Thymus (tissue), 11 donors: ENCODE results near the gene BLMH. TPM values are rescaled to one million over a fixed set of nuclear protein-coding genes. Genes with fewer than 3 reads are reported as not detected.

ENCODE experiments used
- DNase-seq, 9 donors: peaks; one replicate each; pipeline ENCODE4 v3.0.0-alpha.2; 2013; ENCODE audit warnings: low spot score in 9 of 9, low read depth in 6 of 9, missing footprints in 1 of 9
- H3K27ac ChIP-seq, 2 donors: one replicate each; pipeline ENCODE4 v1.5.1; 2013; ENCODE audit warnings: control low read depth in 1 of 2, low read depth in 1 of 2, low read length in 1 of 2, mild to moderate bottlenecking in 1 of 2, moderate library complexity in 1 of 2
- H3K27me3 ChIP-seq, 2 donors: one replicate each; pipeline ENCODE4 v1.5.1; 2013; ENCODE audit warnings: low read length in 1 of 2; ENCODE audit not compliant: control insufficient read depth in 2 of 2, insufficient read depth in 1 of 2
- H3K36me3 ChIP-seq, 2 donors: one replicate each; pipeline ENCODE4 v1.5.1; 2013; ENCODE audit warnings: low read length in 1 of 2, mild to moderate bottlenecking in 1 of 2, moderate library complexity in 1 of 2; ENCODE audit not compliant: control insufficient read depth in 2 of 2, insufficient read depth in 2 of 2
- H3K4me1 ChIP-seq, 2 donors: one replicate each; pipeline ENCODE4 v1.5.1; 2013; ENCODE audit warnings: low read length in 2 of 2; ENCODE audit not compliant: control insufficient read depth in 2 of 2, insufficient read depth in 2 of 2
- H3K4me3 ChIP-seq, 2 donors: one replicate each; pipeline ENCODE4 v1.5.1; 2013; ENCODE audit warnings: low read length in 2 of 2, control low read depth in 1 of 2, mild to moderate bottlenecking in 1 of 2
- H3K9me3 ChIP-seq, 2 donors: one replicate each; pipeline ENCODE4 v1.5.1; 2013; ENCODE audit warnings: low read length in 1 of 2, mild to moderate bottlenecking in 1 of 2; ENCODE audit not compliant: control insufficient read depth in 2 of 2, insufficient read depth in 1 of 2
- WGBS: extraction: QIAGEN DNeasy Blood & Tissue Kit; methylation state at CpG from one replicate; pipeline ENCODE4 v1.1.7; 2013; 5-methylcytosine and 5-hydroxymethylcytosine counted together
- polyA plus RNA-seq: library from polyadenylated mRNA; stranded (reverse); fragments of 200-250 nt; gene quantifications from one replicate; pipeline ENCODE4 v1.2.3, GENCODE V29; 2013
- total RNA-seq: library from RNA; stranded (reverse); fragments of 120-200 nt; gene quantifications from one replicate; pipeline ENCODE4 v1.2.4, GENCODE V29; 2013
- donor health status: healthy.

BLMH gene
- total and polyA plus RNA-seq, 2 donors, result 33.3 to 37.6 TPM

- WGBS, result 96% methylated on average over 13 of the region's 13 CpGs
- no peaks in the 10 kb centered on the region for H3K4me1 ChIP-seq
- H3K27ac ChIP-seq, result no peak overlapping the region
- DNase-seq, result no peak
- no peak overlapping the region for H3K4me3 ChIP-seq
- H3K36me3 ChIP-seq, result no peaks in the 10 kb centered on the region
- H3K9me3 ChIP-seq, result peaks cover 0 to 5% of the 10 kb centered on the region in 2 donors
- peaks cover 0 to 2% of the 10 kb centered on the region in 2 donors for H3K27me3 ChIP-seq
Measured at GRCh38 chr17:30222721-30223175, 69.0 kb downstream of the BLMH start.

- Histone ChIP-seq H3K27me3 (peaks cover 0 to 2% of the 10 kb centered on the region in 2 donors), H3K4me1 (no peaks in the 10 kb centered on the region), H3K9me3 (peaks cover 0 to 5% of the 10 kb centered on the region in 2 donors), H3K27ac (no peak overlapping the region), H3K4me3 (no peak overlapping the region), H3K36me3 (no peaks in the 10 kb centered on the region)
- DNase-seq, result no peak
- WGBS, result 94% methylated on average over 4 of the region's 4 CpGs
Measured at GRCh38 chr17:30222251-30222650, 69.5 kb downstream of the BLMH start.

DNA sequence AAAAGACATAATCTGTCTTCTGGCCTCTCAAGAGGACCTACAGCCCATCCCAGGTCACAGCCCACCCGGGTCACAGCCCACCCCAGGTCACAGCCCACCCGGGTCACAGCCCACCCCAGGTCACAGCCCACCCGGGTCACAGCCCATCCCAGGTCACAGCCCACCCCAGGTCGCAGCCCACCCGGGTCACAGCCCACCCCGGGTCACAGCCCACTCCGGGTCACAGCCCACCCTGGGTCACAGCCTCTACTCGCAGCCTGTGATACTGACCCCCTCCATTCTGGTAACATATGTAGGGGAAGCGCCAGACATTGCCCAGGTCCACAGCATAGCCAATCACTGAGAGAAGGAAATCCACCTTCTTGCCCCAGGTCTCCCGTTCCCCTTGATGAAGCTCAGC is 70.4 kb downstream of the BLMH start:
- no peak overlapping the region for H3K27ac ChIP-seq
- H3K9me3 ChIP-seq, result peaks cover 0 to 5% of the 10 kb centered on the region in 2 donors
- 97% methylated on average over 10 of the region's 10 CpGs for WGBS
- no peak for DNase-seq
- H3K36me3 ChIP-seq, result no peaks in the 10 kb centered on the region
- H3K4me1 ChIP-seq, result no peaks in the 10 kb centered on the region
- no peak overlapping the region for H3K4me3 ChIP-seq
- H3K27me3 ChIP-seq, result peaks cover 0 to 2% of the 10 kb centered on the region in 2 donors

- no peaks in the 10 kb centered on the region for H3K4me1 ChIP-seq
- no peaks in the 10 kb centered on the region for H3K27me3 ChIP-seq
- H3K9me3 ChIP-seq, result peaks cover 0 to 5% of the 10 kb centered on the region in 2 donors
- H3K27ac ChIP-seq, result no peak overlapping the region
- DNase-seq, result no peak
- H3K36me3 ChIP-seq, result no peaks in the 10 kb centered on the region
- WGBS, result 96% methylated on average over 5 of the region's 5 CpGs
- H3K4me3 ChIP-seq, result no peak overlapping the region
Measured at GRCh38 chr17:30220414-30220813, 71.3 kb downstream of the BLMH start.

DNA sequence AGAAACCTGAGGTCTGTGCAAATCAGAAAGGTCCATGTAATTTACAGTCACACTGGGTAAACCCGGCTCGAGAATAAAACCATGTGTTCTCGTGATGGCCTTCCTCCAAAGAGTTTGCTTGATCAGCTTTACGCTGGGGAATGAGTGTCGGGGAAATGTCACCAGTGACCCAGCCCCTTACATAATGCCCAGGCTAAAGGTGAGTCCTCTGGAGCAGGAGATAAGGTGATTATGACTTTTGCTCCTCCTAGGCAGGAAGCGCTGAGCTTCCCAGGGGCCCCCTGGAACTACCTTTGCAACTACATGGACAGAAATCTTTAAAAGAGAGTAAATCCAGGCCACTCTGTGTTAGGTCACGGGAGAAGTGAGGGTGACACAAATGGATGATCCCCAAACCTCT is 71.9 kb downstream of the BLMH start:
- Histone ChIP-seq H3K27ac (no peak overlapping the region), H3K36me3 (no peaks in the 10 kb centered on the region), H3K27me3 (no peaks in the 10 kb centered on the region), H3K4me3 (no peak overlapping the region), H3K4me1 (no peaks in the 10 kb centered on the region), H3K9me3 (peaks cover 0 to 5% of the 10 kb centered on the region in 2 donors)
- WGBS, result 88% methylated on average over 7 of the region's 7 CpGs
- no peak for DNase-seq

DNA sequence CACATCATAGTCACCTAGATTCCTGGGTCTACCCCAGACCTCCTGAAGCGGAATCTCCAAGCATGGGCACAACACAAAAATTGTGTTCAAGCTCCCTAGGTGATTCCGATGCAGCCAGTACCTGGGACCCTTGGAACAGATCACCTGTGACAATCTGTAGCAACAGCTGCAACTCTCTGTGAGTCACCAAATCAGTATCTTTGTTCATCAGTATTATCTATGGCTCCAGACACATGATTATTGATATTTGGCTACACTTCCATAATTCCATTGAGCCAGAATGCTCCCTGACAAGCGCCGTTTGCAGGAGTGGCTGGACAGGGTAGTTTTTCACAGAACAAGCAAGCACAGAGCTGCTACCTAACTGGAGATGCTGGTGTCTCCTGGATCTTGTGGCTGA is 72.4 kb downstream of the BLMH start:
- Histone ChIP-seq H3K27me3 (no peaks in the 10 kb centered on the region), H3K4me1 (no peaks in the 10 kb centered on the region), H3K27ac (no peak overlapping the region), H3K9me3 (peaks cover 0 to 5% of the 10 kb centered on the region in 2 donors), H3K4me3 (no peak overlapping the region), H3K36me3 (no peaks in the 10 kb centered on the region)
- WGBS, result 97% methylated on average over 4 of the region's 4 CpGs
- DNase-seq, result no peak

- no peak overlapping the region for H3K4me3 ChIP-seq
- no peaks in the 10 kb centered on the region for H3K36me3 ChIP-seq
- no peak for DNase-seq
- WGBS, result 95% methylated on average over 9 of the region's 9 CpGs
- H3K9me3 ChIP-seq, result peaks cover 0 to 5% of the 10 kb centered on the region in 2 donors
- no peak overlapping the region for H3K27ac ChIP-seq
- H3K27me3 ChIP-seq, result no peaks in the 10 kb centered on the region
- H3K4me1 ChIP-seq, result no peaks in the 10 kb centered on the region
Measured at GRCh38 chr17:30218799-30219198, 72.9 kb downstream of the BLMH start.

- 98% methylated on average over 11 of the region's 11 CpGs for WGBS
- Histone ChIP-seq H3K9me3 (peaks cover 0 to 5% of the 10 kb centered on the region in 2 donors), H3K27ac (no peak overlapping the region), H3K4me1 (no peaks in the 10 kb centered on the region), H3K36me3 (no peaks in the 10 kb centered on the region), H3K27me3 (no peaks in the 10 kb centered on the region), H3K4me3 (no peak overlapping the region)
- no peak for DNase-seq
Measured at GRCh38 chr17:30217746-30218245, 73.9 kb downstream of the BLMH start.

GRCh38 chr17:30217054-30217453 is 74.7 kb downstream of the BLMH start:
- Histone ChIP-seq H3K4me3 (no peak overlapping the region), H3K27me3 (no peaks in the 10 kb centered on the region), H3K36me3 (no peaks in the 10 kb centered on the region), H3K9me3 (peaks cover 0 to 5% of the 10 kb centered on the region in 2 donors), H3K4me1 (no peaks in the 10 kb centered on the region), H3K27ac (no peak overlapping the region)
- no peak for DNase-seq
- WGBS, result 97% methylated on average over 6 of the region's 6 CpGs
